ENCODE measurements around the gene MS4A10. TPM values are rescaled to one million over a fixed set of nuclear protein-coding genes. Genes with fewer than 3 reads are reported as not detected.
"Not testable (repeated sequence)": the region's sequence is repeated elsewhere in the genome, so short reads cannot be mapped to it uniquely, and the experiment has no call there.

Gene MS4A10
- total RNA-seq, 2 experiments from 2014 or later = not detected

DNA sequence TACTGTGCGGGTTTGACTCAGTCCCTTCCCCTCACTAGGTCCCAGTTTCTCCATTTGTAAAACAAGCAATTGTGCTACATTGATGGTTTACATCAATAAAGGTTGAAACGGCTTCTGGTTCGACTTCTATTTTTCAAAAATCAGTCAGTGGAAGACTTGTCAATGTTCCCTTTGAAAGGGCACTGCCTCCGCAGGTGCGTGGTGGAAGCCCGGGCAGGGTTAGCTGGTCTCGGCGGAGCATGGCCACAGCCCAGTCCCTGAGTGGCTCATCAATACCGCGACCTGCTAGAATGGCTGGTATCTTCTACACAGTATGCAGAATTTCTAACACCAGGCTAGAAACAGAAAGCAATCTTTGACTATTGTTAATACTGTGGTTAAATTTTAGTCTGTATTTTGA is 16.1 kb downstream of the MS4A10 start:
- DNase-seq = no peak
- Mint-ChIP-seq H3K27me3 (peaks cover 12% of the 10 kb centered on the region), H3K36me3 (ENCODE audit: low read depth) (no peaks in the 10 kb centered on the region), H3K4me3 (no peak overlapping the region), H3K27ac (no peak overlapping the region), H3K9me3 (no peaks in the 10 kb centered on the region), H3K4me1 (no peaks in the 10 kb centered on the region)
- POLR2A ChIA-PET = no interaction called here
- CTCF ChIA-PET = no interaction called here

DNA sequence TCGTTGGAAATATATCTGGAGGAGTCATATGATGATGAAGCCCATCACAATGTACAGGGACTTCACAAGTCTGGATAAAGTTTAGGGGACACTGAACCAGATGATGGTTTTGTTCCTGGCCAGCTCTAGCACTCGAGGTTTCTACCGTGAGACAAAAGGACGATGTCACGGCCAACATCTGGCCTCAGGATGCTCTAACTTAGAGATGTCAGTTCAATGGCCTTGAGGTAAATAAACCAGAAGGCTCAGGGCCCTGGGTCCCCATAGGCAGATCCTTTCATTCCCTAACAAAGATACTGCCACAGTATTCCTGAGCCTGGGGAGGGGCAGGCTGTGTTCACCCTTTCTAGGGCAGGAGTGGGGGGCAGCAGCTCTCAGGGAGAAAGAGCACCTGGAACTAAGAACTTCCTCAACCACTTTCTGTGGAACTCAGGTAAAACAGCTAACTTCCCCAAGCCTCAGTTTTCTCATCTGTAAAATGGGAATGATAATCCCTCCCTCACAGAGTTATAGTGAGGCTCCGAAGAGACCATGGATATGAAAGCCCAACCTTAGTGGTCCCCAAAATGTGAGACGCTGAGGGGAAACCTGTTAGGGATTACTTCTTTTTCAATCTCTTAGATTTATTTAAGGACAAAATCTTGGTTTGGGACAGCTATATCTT is 18.3 kb downstream of the MS4A10 start:
- ChIA-PET POLR2A (no interaction called here), CTCF (no interaction called here)
- H3K27me3 Mint-ChIP-seq = peaks cover 12% of the 10 kb centered on the region
- no peaks in the 10 kb centered on the region for H3K4me1 Mint-ChIP-seq
- H3K4me3 Mint-ChIP-seq = no peak overlapping the region
- H3K27ac Mint-ChIP-seq = no peak overlapping the region
- no peaks in the 10 kb centered on the region for H3K36me3 Mint-ChIP-seq (ENCODE audit: low read depth)
- H3K9me3 Mint-ChIP-seq = no peaks in the 10 kb centered on the region
- no peak for DNase-seq

DNA sequence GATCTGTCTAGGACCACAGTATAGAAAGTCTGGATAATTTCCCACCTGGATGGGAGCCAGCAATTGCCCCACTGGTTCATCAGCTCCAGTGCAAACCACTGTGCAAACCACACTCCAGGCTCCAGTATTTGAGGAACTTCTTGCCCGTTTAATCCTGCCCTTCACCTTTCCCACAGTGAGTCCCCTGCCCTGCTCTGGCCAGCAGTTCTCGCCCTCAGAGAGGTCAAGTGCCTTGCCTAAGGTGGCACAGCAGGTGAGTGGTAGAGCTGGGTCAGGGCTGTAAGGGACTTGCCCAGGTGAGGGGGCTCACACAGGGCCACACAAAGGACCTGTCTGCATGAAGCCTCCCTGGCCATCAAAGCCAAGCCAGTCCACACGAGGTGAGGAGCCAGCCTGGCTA is 24.1 kb downstream of the MS4A10 start:
- no peaks in the 10 kb centered on the region for H3K36me3 Mint-ChIP-seq (ENCODE audit: low read depth)
- H3K27me3 Mint-ChIP-seq = peaks cover 11% of the 10 kb centered on the region
- CTCF ChIA-PET = no interaction called here
- POLR2A ChIA-PET = no interaction called here
- H3K4me1 Mint-ChIP-seq = no peaks in the 10 kb centered on the region
- no peak overlapping the region for H3K4me3 Mint-ChIP-seq
- DNase-seq = no peak
- H3K9me3 Mint-ChIP-seq = no peaks in the 10 kb centered on the region
- no peak overlapping the region for H3K27ac Mint-ChIP-seq

GRCh38 chr11:60809691-60810090 is 24.6 kb downstream of the MS4A10 start:
- CTCF ChIA-PET = no interaction called here
- no peaks in the 10 kb centered on the region for H3K4me1 Mint-ChIP-seq

GRCh38 chr11:60810151-60810550 is 25.0 kb downstream of the MS4A10 start:
- no peaks in the 10 kb centered on the region for H3K4me1 Mint-ChIP-seq
- CTCF ChIA-PET = no interaction called here
- H3K9me3 Mint-ChIP-seq = no peaks in the 10 kb centered on the region

More at GRCh38 chr11:60809691-60810090, 24.6 kb downstream of the MS4A10 start:
- H3K9me3 Mint-ChIP-seq = no peaks in the 10 kb centered on the region
- H3K4me3 Mint-ChIP-seq = no peak overlapping the region
- H3K27ac Mint-ChIP-seq = no peak overlapping the region
- peaks cover 11% of the 10 kb centered on the region for H3K27me3 Mint-ChIP-seq
- H3K36me3 Mint-ChIP-seq (ENCODE audit: low read depth) = no peaks in the 10 kb centered on the region
- DNase-seq = no peak
- POLR2A ChIA-PET = no interaction called here

GRCh38 chr11:60810569-60810968 is 25.4 kb downstream of the MS4A10 start:
- no peak overlapping the region for H3K4me3 Mint-ChIP-seq
- H3K27ac Mint-ChIP-seq = no peak overlapping the region
- POLR2A ChIA-PET = no interaction called here
- no peaks in the 10 kb centered on the region for H3K36me3 Mint-ChIP-seq (ENCODE audit: low read depth)
- DNase-seq = no peak
- CTCF ChIA-PET = no interaction called here
- peaks cover 10% of the 10 kb centered on the region for H3K27me3 Mint-ChIP-seq
- H3K4me1 Mint-ChIP-seq = no peaks in the 10 kb centered on the region
- no peaks in the 10 kb centered on the region for H3K9me3 Mint-ChIP-seq

More at GRCh38 chr11:60810151-60810550, 25.0 kb downstream of the MS4A10 start:
- peaks cover 11% of the 10 kb centered on the region for H3K27me3 Mint-ChIP-seq
- no peaks in the 10 kb centered on the region for H3K36me3 Mint-ChIP-seq (ENCODE audit: low read depth)
- H3K27ac Mint-ChIP-seq = no peak overlapping the region
- H3K4me3 Mint-ChIP-seq = no peak overlapping the region
- POLR2A ChIA-PET = no interaction called here
- no peak for DNase-seq

GRCh38 chr11:60813324-60813723 is 28.2 kb downstream of the MS4A10 start:
- H3K4me1 Mint-ChIP-seq = no peaks in the 10 kb centered on the region
- POLR2A ChIA-PET = no interaction called here
- peaks cover 8% of the 10 kb centered on the region for H3K27me3 Mint-ChIP-seq
- H3K4me3 Mint-ChIP-seq = no peak overlapping the region
- CTCF ChIA-PET = no interaction called here
- no peak for DNase-seq
- no peak overlapping the region for H3K27ac Mint-ChIP-seq
- peaks cover 2% of the 10 kb centered on the region for H3K36me3 Mint-ChIP-seq (ENCODE audit: low read depth)
- H3K9me3 Mint-ChIP-seq = peaks cover 12% of the 10 kb centered on the region

DNA sequence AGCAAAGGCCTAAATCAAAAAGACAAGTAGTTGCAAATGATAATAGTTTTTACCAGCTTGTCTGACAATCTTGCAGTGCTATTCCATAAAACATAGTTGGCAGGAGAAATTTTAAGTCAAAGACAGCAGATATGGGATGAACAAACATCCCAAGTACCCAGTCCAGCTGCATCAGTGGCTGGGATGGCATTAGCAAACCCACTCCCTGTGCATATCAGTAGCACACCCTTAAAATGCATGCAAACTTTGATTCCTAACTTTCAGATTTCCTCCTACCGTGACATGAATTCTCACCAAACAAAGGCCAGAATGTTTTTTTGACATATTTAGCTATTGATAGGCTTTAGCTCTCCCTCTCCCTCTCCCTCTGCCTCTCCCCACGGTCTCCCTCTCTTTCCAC is 29.0 kb downstream of the MS4A10 start:
- Mint-ChIP-seq H3K4me1 (no peaks in the 10 kb centered on the region), H3K27me3 (peaks cover 8% of the 10 kb centered on the region), H3K4me3 (no peak overlapping the region), H3K9me3 (peaks cover 12% of the 10 kb centered on the region), H3K36me3 (ENCODE audit: low read depth) (peaks cover 2% of the 10 kb centered on the region), H3K27ac (no peak overlapping the region)
- POLR2A ChIA-PET = no interaction called here
- no peak for DNase-seq
- CTCF ChIA-PET = no interaction called here

DNA sequence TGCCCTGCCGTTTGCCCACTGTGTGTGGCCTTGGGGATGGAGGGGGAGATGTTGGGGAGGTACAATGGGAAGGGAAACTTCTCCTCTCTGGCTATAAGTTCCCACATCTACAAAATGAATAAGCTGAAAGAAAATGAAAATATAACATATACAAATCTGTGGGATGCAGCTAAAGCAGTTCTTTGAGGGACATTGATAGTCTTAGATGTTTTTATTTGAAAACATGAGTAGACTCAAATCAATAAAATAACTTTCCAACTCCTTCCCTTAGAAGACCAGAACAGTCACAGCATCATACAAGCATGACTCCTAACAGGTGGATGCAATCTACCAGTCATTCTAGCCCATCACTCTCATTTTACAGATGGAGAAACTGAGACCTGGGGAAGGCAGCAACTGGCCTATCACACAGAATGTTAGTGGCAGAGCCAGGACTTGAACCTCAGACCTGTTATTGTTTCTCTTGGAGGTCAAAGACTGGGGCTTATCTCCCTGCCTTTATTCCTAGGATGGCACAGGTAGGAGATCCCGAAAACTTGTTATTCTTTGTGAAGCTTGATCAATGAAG is 31.5 kb downstream of the MS4A10 start:
- no peak overlapping the region for H3K4me3 Mint-ChIP-seq

DNA sequence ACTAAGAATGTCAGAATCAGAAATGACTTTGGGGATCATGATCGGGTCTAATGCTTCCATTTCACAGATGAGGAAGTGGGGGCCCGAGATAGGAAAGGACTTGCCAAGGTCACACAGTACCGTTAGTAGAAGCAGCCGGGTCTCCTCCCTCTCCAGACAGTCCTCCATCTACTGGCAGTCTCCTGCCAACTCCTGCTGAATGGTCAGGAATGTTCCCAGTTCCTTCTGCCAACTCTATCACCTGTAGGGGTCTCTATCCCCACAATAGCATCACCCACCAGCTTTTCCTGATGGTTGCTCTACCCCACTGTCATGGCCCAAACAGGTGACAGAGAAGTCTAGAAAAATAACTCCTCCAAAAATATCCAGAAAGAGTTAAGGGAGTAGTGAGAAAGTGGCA is 32.9 kb downstream of the MS4A10 start:
- H3K4me1 Mint-ChIP-seq = no peaks in the 10 kb centered on the region
- no peak for DNase-seq
- ChIA-PET POLR2A (no interaction called here), CTCF (interaction anchor here (1.7 kb wide), 1 partner anchor 14 kb away, joined by 7 read pairs; no protein-coding TSS in a partner anchor)
- H3K27ac Mint-ChIP-seq = no peak overlapping the region
- no peak overlapping the region for H3K4me3 Mint-ChIP-seq
- peaks cover 12% of the 10 kb centered on the region for H3K9me3 Mint-ChIP-seq
- H3K27me3 Mint-ChIP-seq = peaks cover 7% of the 10 kb centered on the region
- peaks cover 2% of the 10 kb centered on the region for H3K36me3 Mint-ChIP-seq (ENCODE audit: low read depth)

More for the DNA sequence above, 31.5 kb downstream of the MS4A10 start:
- Mint-ChIP-seq H3K9me3 (peaks cover 12% of the 10 kb centered on the region), H3K36me3 (ENCODE audit: low read depth) (peaks cover 2% of the 10 kb centered on the region), H3K27ac (no peak overlapping the region), H3K4me1 (no peaks in the 10 kb centered on the region), H3K27me3 (peaks cover 10% of the 10 kb centered on the region)
- CTCF ChIA-PET = interaction anchor here (1.7 kb wide), 1 partner anchor 15 kb away, joined by 7 read pairs; no protein-coding TSS in a partner anchor
- POLR2A ChIA-PET = no interaction called here
- DNase-seq = no peak

GRCh38 chr11:60821827-60822599 is 36.9 kb downstream of the MS4A10 start:
- ChIA-PET CTCF (interaction anchor here (1.1 to 2.5 kb wide), 2 partner anchors 8 to 66 kb away, joined by 4 to 7 read pairs; no protein-coding TSS in a partner anchor), POLR2A (no interaction called here)
- Mint-ChIP-seq H3K27me3 (peaks cover 6% of the 10 kb centered on the region), H3K9me3 (peaks cover 4% of the 10 kb centered on the region), H3K27ac (no peak overlapping the region), H3K4me3 (no peak overlapping the region), H3K36me3 (ENCODE audit: low read depth) (no peaks in the 10 kb centered on the region), H3K4me1 (no peaks in the 10 kb centered on the region)
- DNase-seq = no peak

DNA sequence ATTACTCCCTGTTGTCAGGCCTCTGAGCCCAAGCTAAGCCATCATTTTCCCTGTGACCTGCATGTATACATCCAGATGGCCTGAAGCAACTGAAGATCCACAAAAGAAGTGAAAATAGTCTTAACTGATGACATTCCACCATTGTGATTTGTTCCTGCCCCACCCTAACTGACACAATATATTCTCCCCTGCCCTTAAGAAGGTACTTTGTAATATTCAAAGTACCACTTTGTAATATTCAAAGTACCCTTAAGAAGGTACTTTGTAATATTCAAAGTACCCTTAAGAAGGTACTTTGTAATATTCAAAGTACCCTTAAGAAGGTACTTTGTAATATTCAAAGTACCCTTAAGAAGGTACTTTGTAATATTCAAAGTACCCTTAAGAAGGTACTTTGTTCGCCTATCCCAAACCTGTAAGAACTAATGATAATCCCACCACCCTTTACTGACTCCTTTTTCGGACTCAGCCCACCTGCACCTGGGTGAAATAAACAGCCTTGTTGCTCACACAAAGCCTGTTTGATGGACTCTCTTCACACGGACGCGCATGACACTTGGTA is 38.7 kb downstream of the MS4A10 start:
- H3K4me1 Mint-ChIP-seq; H3K9me3 Mint-ChIP-seq; POLR2A ChIA-PET; H3K4me3 Mint-ChIP-seq; H3K27me3 Mint-ChIP-seq; DNase-seq; H3K27ac Mint-ChIP-seq; H3K36me3 Mint-ChIP-seq (ENCODE audit: low read depth): not testable (repeated sequence)
- CTCF ChIA-PET = interaction anchor here (9.1 kb wide), 1 partner anchor 64 kb away, joined by 281 read pairs; no protein-coding TSS in a partner anchor

DNA sequence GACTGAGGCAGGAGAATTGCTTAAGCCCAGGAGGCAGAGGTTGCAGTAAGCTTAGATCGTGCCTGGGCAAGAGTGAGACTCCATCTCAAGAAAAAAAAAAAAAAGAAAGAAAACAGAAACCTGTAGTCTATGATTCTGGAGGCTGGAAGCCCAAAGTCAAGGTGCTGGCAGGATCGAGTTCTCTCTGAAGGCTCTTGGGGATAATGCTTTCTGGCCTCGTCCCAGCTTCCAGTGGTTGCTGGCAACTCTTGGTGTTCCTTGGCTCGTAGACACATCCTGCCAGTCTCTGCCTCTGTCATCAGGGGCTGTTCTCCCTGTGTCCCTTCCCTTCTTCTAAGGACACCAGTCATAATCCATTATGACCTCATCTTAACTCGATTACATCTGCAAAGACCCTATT is 40.0 kb downstream of the MS4A10 start:
- POLR2A ChIA-PET = no interaction called here
- Mint-ChIP-seq H3K9me3 (no peaks in the 10 kb centered on the region), H3K4me3 (no peak overlapping the region), H3K27me3 (peaks cover 6% of the 10 kb centered on the region), H3K27ac (no peak overlapping the region), H3K4me1 (no peaks in the 10 kb centered on the region), H3K36me3 (ENCODE audit: low read depth) (no peaks in the 10 kb centered on the region)
- DNase-seq = no peak
- CTCF ChIA-PET = interaction anchor here (0.7 to 9.1 kb wide), 2 partner anchors 13 to 63 kb away, joined by 4 to 281 read pairs; no protein-coding TSS in a partner anchor

Data from activated CD4-positive, alpha-beta memory T cell treated with anti-CD3 and anti-CD28 coated beads, Interleukin-2, amount 10 ng/mL, durations not matched to agents 7 days and 5 days (primary cell).